NCI-H446 treated with DMSO at 0.1 percent for 48 hours (cell line): ENCODE measurements around the gene PHF12.
"Not testable (repeated sequence)": the region's sequence is repeated elsewhere in the genome, so short reads cannot be mapped to it uniquely, and the experiment has no call there.

Experiments
- DNase-seq: peaks from one replicate; lab custom pipeline; 2025; lab: John Stamatoyannopoulos, UW

PHF12 gene

GRCh38 chr17:28953444-28954118 lies 2.3 kb upstream of the PHF12 start:
- no peak for DNase-seq

- DNase-seq, result peak; percentile 99
These were observed 965 bp upstream of the PHF12 start for GRCh38 chr17:28951991-28952975.

GRCh38 chr17:28950752-28951427 lies 428 bp downstream of the PHF12 start:
- DNase-seq, result no peak

- no peak for DNase-seq
These were observed 1.1 kb downstream of the PHF12 start for GRCh38 chr17:28950017-28950751.

- no peak for DNase-seq
These were observed 1.9 kb downstream of the PHF12 start for GRCh38 chr17:28949185-28950016.

- DNase-seq, result no peak
These were observed 2.5 kb downstream of the PHF12 start for GRCh38 chr17:28948873-28949184.

- no peak for DNase-seq
These were observed 3.0 kb downstream of the PHF12 start for GRCh38 chr17:28948342-28948741.

- DNase-seq, result no peak
These were observed 3.7 kb downstream of the PHF12 start for GRCh38 chr17:28947639-28948038.

GRCh38 chr17:28946239-28946638 lies 5.1 kb downstream of the PHF12 start:
- no peak for DNase-seq

- DNase-seq, result no peak
These were observed 6.2 kb downstream of the PHF12 start for GRCh38 chr17:28944862-28945741.

- no peak for DNase-seq
These were observed 7.0 kb downstream of the PHF12 start for GRCh38 chr17:28944343-28944742.

- no peak for DNase-seq
These were observed 8.4 kb downstream of the PHF12 start for GRCh38 chr17:28942925-28943324.

GRCh38 chr17:28941251-28941650 lies 10.1 kb downstream of the PHF12 start:
- no peak for DNase-seq

GRCh38 chr17:28940675-28941074 lies 10.6 kb downstream of the PHF12 start:
- no peak for DNase-seq

GRCh38 chr17:28940142-28940541 lies 11.2 kb downstream of the PHF12 start:
- no peak for DNase-seq

- no peak for DNase-seq
These were observed 12.8 kb downstream of the PHF12 start for GRCh38 chr17:28938552-28938951.

GRCh38 chr17:28937044-28937729 lies 14.1 kb downstream of the PHF12 start:
- no peak for DNase-seq

- DNase-seq, result no peak
These were observed 15.4 kb downstream of the PHF12 start for GRCh38 chr17:28935744-28936460.

GRCh38 chr17:28934508-28934907 lies 16.8 kb downstream of the PHF12 start:
- DNase-seq, result not testable (repeated sequence)
